Heart right ventricle (tissue), 16 donors: ENCODE data around the gene CD6. TPM values are rescaled to one million over a fixed set of nuclear protein-coding genes. Genes with fewer than 3 reads are reported as not detected.

Experiments
- ATAC-seq, 8 donors: fragments of 200-7000 bp; cut with Tn5 transposase; one replicate each; pipeline ENCODE4 v1.9.1; 2020; ENCODE audit warnings: mild to moderate bottlenecking in 8 of 8, moderate library complexity in 8 of 8, moderate number of reproducible peaks in 1 of 8
- DNase-seq, 2 donors: peaks; one replicate each; pipeline ENCODE4 v3.0.0-alpha.2; 2020
- H3K27ac ChIP-seq, 10 donors: fragments of 200-600 bp; sonication (generic) in 2 of 10; one replicate each; pipeline versions ENCODE4 v1.5.0 to v1.8.0; 2020 to 2022; ENCODE audit warnings: mild to moderate bottlenecking in 3 of 10
- H3K27me3 ChIP-seq, 7 donors: fragments of 200-600 bp; one replicate each; pipeline ENCODE4 v1.8.0; 2021 to 2022; ENCODE audit warnings: mild to moderate bottlenecking in 2 of 7
- H3K36me3 ChIP-seq, 9 donors: fragments of 200-600 bp; sonication (generic) in 1 of 9; one replicate each; pipeline versions ENCODE4 v1.5.0 to v1.8.0; 2020 to 2022; ENCODE audit warnings: mild to moderate bottlenecking in 2 of 9
- H3K4me1 ChIP-seq, 9 donors: fragments of 200-600 bp; sonication (generic) in 1 of 9; one replicate each; pipeline versions ENCODE4 v1.5.0 to v1.8.0; 2020 to 2022; ENCODE audit warnings: mild to moderate bottlenecking in 4 of 9
- H3K4me3 ChIP-seq, 10 donors: fragments of 200-600 bp; sonication (generic) in 2 of 10; one replicate each; pipeline versions ENCODE4 v1.5.0 to v1.8.0; 2020 to 2022; ENCODE audit warnings: mild to moderate bottlenecking in 7 of 10, moderate library complexity in 2 of 10
- H3K9me3 ChIP-seq, 11 donors: fragments of 200-600 bp in 10 of 11; sonication (generic) in 2 of 11; one replicate each; pipeline versions ENCODE4 v1.5.0 to v1.8.0; 2013 to 2022; ENCODE audit warnings: mild to moderate bottlenecking in 2 of 11, control low read depth in 1 of 11, moderate library complexity in 1 of 11
- CTCF ChIP-seq, 9 donors: fragments of 200-600 bp; sonication (generic) in 2 of 9; IDR thresholded peaks; one replicate each; pipeline versions ENCODE4 v1.5.0 to v1.8.0; 2021 to 2022; ENCODE audit warnings: antibody characterized with exemption in 9 of 9, mild to moderate bottlenecking in 5 of 9, moderate library complexity in 1 of 9
- WGBS, 2 donors: extraction: QIAGEN DNeasy Blood & Tissue Kit; methylation state at CpG; one replicate each; pipeline ENCODE4 v1.1.7; 2013; ENCODE audit warnings: inconsistent platforms in 1 of 2; 5-methylcytosine and 5-hydroxymethylcytosine counted together
- intact Hi-C, 10 donors: fragments of 100-400 bp; cut with DNase I; formaldehyde crosslinking; loops; one replicate each; pipeline versions ENCODE4 v1.11.1 to v1.14.2; 2022
- polyA plus RNA-seq, 2 donors: library from polyadenylated mRNA; stranded (reverse); fragments of 200-250 nt; gene quantifications; one replicate each; pipeline ENCODE4 v1.2.3, GENCODE V29; 2013
- total RNA-seq, 10 donors: library from RNA; stranded (reverse); fragmentation: NEBNext Ultra II Directional in 3 of 10; extraction: Animal tissue kit (Norgen Biotek cat#: 25700) in 3 of 10; gene quantifications; one replicate each; pipeline versions ENCODE4 v1.2.1 to v1.2.4, GENCODE V29; 2021 to 2023
- donor health status: Arrhythmogenic right ventricular cardiomyopathy.
- donor health status: ischemic (EF 13 %, LVEDD 7.1; RV severe dilation, severe dysfunction).
- donor health status: healthy with polysubstance abuse.
- donor health status: DM: no; HTN: yes; CAD: no.
- donor health status: DM: no; HTN: no; CAD: no.
- donor health status: ischemic (EF 25% LVEDD 6.9; RV normal size, moderate dysfunction).
- donor health status: ischemic (EF 25% LVEDD 5.7; RV mildly dilated, moderate dysfunction).
- donor health status: healthy.
- donor health status: DM: yes; HTN: yes; CAD: no.
- donor health status: Ischemic cardiomyopathy.
- donor health status: ischemic (EF 35%, LVEDD 5.7; RV mildly dilated, moderate dysfunction).
- donor health status: nonischemic (EF 11% LVEDD 7.7; RV severe dilation, severe dysfunction).
- donor health status: DM: yes; HTN: yes; CAD: no.
- donor health status: PGD.
- donor health status: ischemic (EF 29% LVEDD 5.4; RV normal size, mild dysfunction).
- donor health status: nonischemic (EF 23%, LVEDD 6.1; RV moderate dilation, normal function).

Gene CD6
- total and polyA plus RNA-seq, 12 donors = 0.07 to 4.5 (median 0.34) TPM; not detected in 1

GRCh38 chr11:60996381-60997138, 25.1 kb downstream of the CD6 start:
- intact Hi-C loops = no loop called here
- peak in 1 of 8 donors; percentile 58 for ATAC-seq
- 74 to 76% methylated on average over 13 of the region's 13 CpGs for WGBS, 2 donors

GRCh38 chr11:61000426-61000825, 28.9 kb downstream of the CD6 start:
- 79% methylated on average over 11 of the region's 11 CpGs for WGBS, 2 donors
- Histone ChIP-seq H3K4me1 (peaks cover 0 to 27% (median 8%) of the 10 kb centered on the region in 9 donors), H3K27me3 (peaks cover 0 to 36% (median 0%) of the 10 kb centered on the region in 7 donors), H3K36me3 (no peaks in the 10 kb centered on the region), H3K9me3 (no peaks in the 10 kb centered on the region), H3K27ac (no peak overlapping the region), H3K4me3 (no peak overlapping the region)
- TF ChIP-seq CTCF (IDR thresholded peaks at IDR 0.05) = no peak
- intact Hi-C loops = no loop called here
- ATAC-seq = no peak
- DNase-seq = no peak

More at GRCh38 chr11:60996381-60997138, 25.1 kb downstream of the CD6 start:
- no peak for TF ChIP-seq CTCF (IDR thresholded peaks at IDR 0.05)
- H3K4me3 ChIP-seq = no peak overlapping the region
- peak in 1 of 2 donors; percentile 31 for DNase-seq
- H3K27ac ChIP-seq = no peak overlapping the region
- H3K9me3 ChIP-seq = no peaks in the 10 kb centered on the region
- H3K36me3 ChIP-seq = no peaks in the 10 kb centered on the region
- H3K4me1 ChIP-seq = peaks cover 0 to 18% (median 9%) of the 10 kb centered on the region in 9 donors
- peaks cover 0 to 60% (median 8%) of the 10 kb centered on the region in 7 donors for H3K27me3 ChIP-seq

- no peak for TF ChIP-seq CTCF (IDR thresholded peaks at IDR 0.05)
- intact Hi-C loops = no loop called here
- 97% methylated on average over 3 of the region's 3 CpGs for WGBS, 2 donors
- Histone ChIP-seq H3K27me3 (peaks cover 0 to 32% (median 5%) of the 10 kb centered on the region in 7 donors), H3K36me3 (no peaks in the 10 kb centered on the region), H3K9me3 (no peaks in the 10 kb centered on the region), H3K4me1 (peaks cover 0 to 14% (median 0%) of the 10 kb centered on the region in 9 donors), H3K27ac (no peak overlapping the region), H3K4me3 (no peak overlapping the region)
- ATAC-seq (no peak), DNase-seq (no peak)
These were observed 30.5 kb downstream of the CD6 start for GRCh38 chr11:61001931-61002330.

GRCh38 chr11:61002598-61002997, 31.1 kb downstream of the CD6 start:
- WGBS, 2 donors = 93 to 95% methylated on average over 7 of the region's 7 CpGs
- no peak for TF ChIP-seq CTCF (IDR thresholded peaks at IDR 0.05)
- DNase-seq = no peak
- intact Hi-C loops = no loop called here
- H3K27me3 ChIP-seq = peaks cover 0 to 39% (median 12%) of the 10 kb centered on the region in 7 donors
- no peaks in the 10 kb centered on the region for H3K9me3 ChIP-seq
- H3K4me3 ChIP-seq = no peak overlapping the region
- ATAC-seq = no peak
- H3K27ac ChIP-seq = no peak overlapping the region
- H3K4me1 ChIP-seq = peaks cover under 1 to 21% (median 5%) of the 10 kb centered on the region in 9 donors
- no peaks in the 10 kb centered on the region for H3K36me3 ChIP-seq
